Aorta (tissue), 5 donors: ENCODE results near the gene POLR2C. TPM values are rescaled to one million over a fixed set of nuclear protein-coding genes. Genes with fewer than 3 reads are reported as not detected.
"Not testable (repeated sequence)": the region's sequence is repeated elsewhere in the genome, so short reads cannot be mapped to it uniquely, and the experiment has no call there.

ENCODE experiments used
- ATAC-seq: fragments of 200-7000 bp; cut with Tn5 transposase; one replicate; pipeline ENCODE4 v1.9.1; 2022; ENCODE audit warnings: moderate library complexity; ENCODE audit not compliant: low FRiP score
- DNase-seq, 2 donors: peaks; one replicate each; pipeline ENCODE4 v3.0.0-alpha.2; 2020
- H3K27ac ChIP-seq, 2 donors: one replicate each; pipeline ENCODE4 v1.5.1; 2013; ENCODE audit warnings: low read length in 2 of 2, mild to moderate bottlenecking in 2 of 2, moderate library complexity in 2 of 2, control low read depth in 1 of 2, inconsistent platforms in 1 of 2, low read depth in 1 of 2
- H3K27me3 ChIP-seq, 2 donors: one replicate each; pipeline ENCODE4 v1.6.1; 2013; ENCODE audit warnings: control low read depth in 1 of 2, low read length in 1 of 2, mild to moderate bottlenecking in 1 of 2, moderate library complexity in 1 of 2; ENCODE audit not compliant: insufficient read depth in 2 of 2, control insufficient read depth in 1 of 2
- H3K36me3 ChIP-seq, 2 donors: one replicate each; pipeline ENCODE4 v1.6.1; 2013; ENCODE audit warnings: control low read depth in 1 of 2, low read length in 1 of 2, mild to moderate bottlenecking in 1 of 2; ENCODE audit not compliant: insufficient read depth in 2 of 2, control insufficient read depth in 1 of 2
- H3K4me1 ChIP-seq, 2 donors: one replicate each; pipeline ENCODE4 v1.6.1; 2013; ENCODE audit warnings: low read length in 2 of 2, control low read depth in 1 of 2, mild to moderate bottlenecking in 1 of 2, moderate library complexity in 1 of 2; ENCODE audit not compliant: insufficient read depth in 2 of 2, control insufficient read depth in 1 of 2
- H3K4me3 ChIP-seq, 2 donors: one replicate each; pipeline ENCODE4 v1.5.1; 2013; ENCODE audit warnings: low read length in 2 of 2, control low read depth in 1 of 2, mild to moderate bottlenecking in 1 of 2
- H3K9me3 ChIP-seq: one replicate; pipeline ENCODE4 v1.6.1; 2013; ENCODE audit warnings: mild to moderate bottlenecking, low read length; ENCODE audit not compliant: control insufficient read depth
- WGBS, 2 donors: extraction: QIAGEN DNeasy Blood & Tissue Kit; methylation state at CpG; one replicate each; pipeline ENCODE4 v1.1.7; 2013; 5-methylcytosine and 5-hydroxymethylcytosine counted together
- intact Hi-C, 2 donors: fragments of 100-400 bp; cut with DNase I; formaldehyde crosslinking; loops; one replicate each; pipeline versions ENCODE4 v1.14.2 to v1.15.0; 2022
- polyA plus RNA-seq, 2 donors: library from polyadenylated mRNA; stranded (reverse); fragments of 200-250 nt; gene quantifications; one replicate each; pipeline ENCODE4 v1.2.3, GENCODE V29; 2013
- total RNA-seq, 2 donors: library from RNA; stranded (reverse); fragmentation: NEBNext Ultra II Directional; extraction: Animal tissue kit (Norgen Biotek cat#: 25700); gene quantifications; one replicate each; pipeline ENCODE4 v1.2.1, GENCODE V29; 2021
- donor health status: healthy with polysubstance abuse.
- donor health status: Bipolar disorder and iron deficiency.
- donor health status: DM: no; HTN: no; CAD: no.
- donor health status: DM: no; HTN: no; CAD: no.
- donor health status: DM: yes; HTN: yes; CAD: no.

Gene POLR2C
- total and polyA plus RNA-seq, 4 donors = 43.8 to 55.3 (median 49.5) TPM

DNA sequence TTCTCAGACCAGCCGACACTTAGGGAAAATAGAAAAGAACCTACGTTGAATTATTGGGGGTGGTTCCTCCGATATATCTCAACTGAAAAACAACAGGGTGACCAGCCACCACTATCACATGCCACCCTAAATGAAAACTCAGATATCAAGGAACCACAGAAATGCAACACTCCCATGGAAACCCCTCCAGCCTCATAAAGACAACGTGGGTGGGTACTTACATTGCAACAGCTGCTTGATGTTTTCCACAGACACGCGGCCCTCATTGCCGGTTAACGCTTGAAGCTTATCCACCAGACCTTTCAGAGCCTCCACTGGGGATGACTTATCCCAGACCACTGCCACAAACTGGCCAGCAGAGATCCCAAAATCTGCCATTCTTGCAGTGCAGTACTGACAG is 21.9 kb upstream of the POLR2C start:
- not testable (repeated sequence) for H3K36me3 ChIP-seq, H3K4me3 ChIP-seq, H3K27me3 ChIP-seq, ATAC-seq, DNase-seq, H3K27ac ChIP-seq, H3K9me3 ChIP-seq, H3K4me1 ChIP-seq
- WGBS, 2 donors = 73 to 98% methylated on average over 8 of the region's 8 CpGs
- intact Hi-C loops = loop anchor here in 1 of 2 donors (5.0 kb wide), 1 partner anchor 77 kb away; no protein-coding TSS in a partner anchor

DNA sequence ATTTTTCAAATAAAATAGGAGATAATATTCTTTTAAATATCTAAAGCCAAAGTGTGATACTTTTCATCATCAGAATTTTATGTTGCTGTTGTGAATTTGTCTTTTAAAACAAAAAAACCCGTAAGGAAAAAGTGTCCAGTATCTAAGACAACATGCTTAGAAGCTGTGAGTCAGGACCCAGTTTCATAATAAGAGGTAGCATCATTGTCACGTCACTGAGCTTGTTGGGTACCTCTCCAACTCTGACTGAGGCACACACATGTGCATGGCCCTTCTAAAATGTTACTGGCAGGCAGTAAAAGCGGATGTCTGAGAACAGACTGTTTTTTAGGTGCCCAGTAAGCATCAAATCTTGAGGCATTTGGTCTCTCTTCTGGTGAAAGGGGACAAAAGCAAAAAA is 17.8 kb upstream of the POLR2C start:
- intact Hi-C loops = loop anchor here in 1 of 2 donors (5.0 kb wide), 1 partner anchor 73 kb away; no protein-coding TSS in a partner anchor
- WGBS, 2 donors = 29 to 39% methylated on average over 3 of the region's 3 CpGs
- DNase-seq (no peak), ATAC-seq (no peak)
- Histone ChIP-seq H3K27ac (no peak overlapping the region), H3K4me3 (no peak overlapping the region), H3K4me1 (no peaks in the 10 kb centered on the region), H3K27me3 (no peaks in the 10 kb centered on the region), H3K36me3 (peaks cover 0 to 2% of the 10 kb centered on the region in 2 donors), H3K9me3 (no peaks in the 10 kb centered on the region)

DNA sequence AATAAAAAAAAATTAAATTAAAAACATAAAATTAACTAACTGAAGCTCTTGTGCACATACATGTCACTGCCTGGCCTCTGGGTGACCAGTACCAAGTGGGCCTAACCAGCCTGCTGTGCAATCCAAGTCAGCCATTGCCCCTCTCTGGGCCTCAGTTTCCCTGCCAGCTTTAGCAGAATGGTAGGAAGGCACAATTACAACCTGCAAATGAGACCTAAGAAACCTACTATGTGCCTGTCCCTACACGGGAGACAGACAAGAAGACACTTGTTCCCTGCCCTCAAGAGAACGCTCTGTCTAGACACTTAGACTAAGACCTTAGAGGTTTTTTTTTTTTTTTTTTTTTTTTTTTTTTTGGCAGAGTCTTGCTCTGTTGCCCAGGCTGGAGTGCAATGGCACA is 17.0 kb upstream of the POLR2C start:
- no peaks in the 10 kb centered on the region for H3K9me3 ChIP-seq
- no peak overlapping the region for H3K27ac ChIP-seq
- no peaks in the 10 kb centered on the region for H3K4me1 ChIP-seq
- no peaks in the 10 kb centered on the region for H3K27me3 ChIP-seq
- 95 to 100% methylated on average over 2 of the region's 2 CpGs for WGBS, 2 donors
- H3K36me3 ChIP-seq = peaks cover 0 to 2% of the 10 kb centered on the region in 2 donors
- DNase-seq (no peak), ATAC-seq (no peak)
- intact Hi-C loops = no loop called here
- no peak overlapping the region for H3K4me3 ChIP-seq

DNA sequence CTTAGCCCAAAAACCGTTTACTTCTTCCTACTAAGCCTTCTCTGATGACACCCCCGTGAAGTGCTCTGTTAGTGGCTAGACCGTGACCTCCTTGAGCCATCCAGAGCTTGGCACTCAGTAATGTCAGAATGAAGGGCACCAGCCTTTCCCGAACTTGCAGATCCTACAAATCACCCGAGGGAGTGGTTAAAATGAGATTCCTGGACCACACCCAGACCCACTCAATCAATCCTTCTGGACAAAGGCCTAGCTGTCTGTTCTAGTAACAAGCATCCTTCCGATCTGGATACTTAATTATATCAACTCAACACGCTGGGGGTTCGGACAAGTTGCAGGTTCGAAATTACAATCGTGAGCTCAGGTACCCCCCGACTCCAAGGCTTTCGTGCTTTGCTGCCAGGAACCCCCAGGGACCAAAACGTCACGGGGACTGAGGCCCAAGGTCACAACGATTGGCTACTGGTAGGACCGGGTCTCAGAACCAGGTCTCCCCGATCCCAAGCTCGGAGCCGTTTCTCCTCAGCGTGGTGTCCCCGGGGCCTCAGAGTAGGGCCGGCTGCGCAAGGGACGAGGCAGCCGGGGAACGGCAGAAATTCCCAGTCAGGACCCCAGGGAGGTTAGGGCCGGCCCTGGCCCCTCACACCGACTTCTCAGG is 15.8 kb upstream of the POLR2C start:
- H3K9me3 ChIP-seq = no peaks in the 10 kb centered on the region
- peak overlapping the region; percentile 67 to 88 for H3K4me3 ChIP-seq
- no peaks in the 10 kb centered on the region for H3K36me3 ChIP-seq
- DNase-seq = peak; percentile 70 to 81
- ATAC-seq = peak; percentile 61
- intact Hi-C loops = loop anchor here in 1 of 2 donors (2.0 kb wide), 1 partner anchor 40 kb away; the partner anchor contains the start of gene DOK4
- peak overlapping the region in 1 of 2 donors; percentile 60 for H3K27ac ChIP-seq
- H3K27me3 ChIP-seq = no peaks in the 10 kb centered on the region
- no peaks in the 10 kb centered on the region for H3K4me1 ChIP-seq
- WGBS, 2 donors = 2% methylated on average over 28 of the region's 28 CpGs

DNA sequence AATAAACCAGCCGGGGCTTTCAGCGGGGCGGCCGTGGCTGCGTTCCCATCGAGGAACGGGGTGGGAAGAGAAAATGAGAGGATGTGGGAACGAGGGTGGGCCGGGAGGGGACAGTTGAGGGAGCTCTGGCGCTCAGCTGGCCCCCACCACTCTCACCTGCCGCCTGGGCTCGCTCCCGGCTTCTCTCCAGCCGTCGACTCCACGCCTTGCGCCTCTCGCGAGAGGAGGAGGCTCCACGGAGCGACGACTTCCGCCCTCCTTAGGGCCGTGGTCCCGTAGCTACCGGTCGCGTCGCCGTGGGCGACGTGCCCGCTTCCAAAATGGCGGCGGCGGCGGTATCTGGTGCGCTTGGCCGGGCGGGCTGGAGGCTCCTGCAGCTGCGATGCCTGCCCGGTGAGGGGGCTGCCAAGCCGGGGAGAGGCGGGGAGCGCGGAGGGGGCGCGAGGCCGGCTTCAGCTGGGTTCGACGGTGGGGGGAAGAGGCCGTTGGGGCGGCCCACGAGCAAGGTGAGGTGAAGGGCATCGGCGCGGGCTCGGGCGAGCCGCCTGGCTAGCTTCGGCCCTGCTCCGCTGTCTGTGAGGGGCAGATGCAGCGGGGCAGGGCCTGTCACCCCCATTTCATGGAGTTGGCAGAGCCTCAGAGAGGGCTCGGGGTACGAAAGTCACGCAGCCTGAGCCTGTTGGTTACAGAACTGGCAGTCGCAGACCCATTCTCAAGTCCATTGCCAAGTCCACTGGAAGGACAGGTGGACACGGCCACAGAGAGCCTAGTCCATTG is 15.1 kb upstream of the POLR2C start, which contains the start of the genes CIAPIN1 and COQ9:
TSS of gene CIAPIN1 (minus strand) at position 200 of the 777 bp plus-strand sequence. CDS start 6,457 bp downstream, outside the sequence.
TSS of gene COQ9 (plus strand) at position 294 of the 777 bp plus-strand sequence. CDS start at position 321, 27 bp downstream.
- ATAC-seq = peak; percentile 98
- Histone ChIP-seq H3K36me3 (no peaks in the 10 kb centered on the region), H3K4me3 (peak within 1 kb of the TSS; percentile 68 to 88), H3K27me3 (no peaks in the 10 kb centered on the region), H3K4me1 (no peaks in the 10 kb centered on the region), H3K27ac (peak within 1 kb of the TSS; percentile 2 to 60), H3K9me3 (no peaks in the 10 kb centered on the region)
- intact Hi-C loops = loop anchor here in 1 of 2 donors (2.0 kb wide), 1 partner anchor 39 kb away; the partner anchor contains the start of gene DOK4
- 0 to 1% methylated on average over 61 to 68 of the region's 68 CpGs for WGBS, 2 donors
- DNase-seq = peak; percentile 97 to 99

DNA sequence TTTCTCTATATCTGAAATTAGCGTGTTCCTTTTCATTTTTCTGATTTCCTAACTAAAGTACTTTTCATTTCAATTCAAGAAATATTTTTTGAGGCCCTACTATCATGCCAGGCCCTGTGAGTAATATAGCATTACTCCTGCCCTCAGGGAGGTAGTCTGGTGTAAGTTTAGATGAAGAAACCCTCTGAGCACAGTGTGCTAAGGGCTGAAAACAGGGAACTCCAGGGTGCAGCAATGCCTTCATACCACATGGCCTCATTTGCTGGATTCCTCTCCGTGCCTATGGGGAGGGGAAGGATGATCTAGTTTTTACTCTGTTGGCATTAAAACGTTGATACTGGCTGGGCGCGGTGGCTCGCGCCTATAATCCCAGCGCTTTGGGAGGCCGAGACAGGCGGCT is 10.5 kb upstream of the POLR2C start:
- H3K36me3 ChIP-seq = peaks cover 3 to 10% of the 10 kb centered on the region in 2 donors
- DNase-seq = no peak
- H3K27ac ChIP-seq = no peak overlapping the region
- H3K4me3 ChIP-seq = no peak overlapping the region
- intact Hi-C loops = no loop called here
- WGBS, 2 donors = 94 to 95% methylated on average over 10 of the region's 10 CpGs
- H3K9me3 ChIP-seq = no peaks in the 10 kb centered on the region
- H3K27me3 ChIP-seq = no peaks in the 10 kb centered on the region
- no peak for ATAC-seq
- H3K4me1 ChIP-seq = no peaks in the 10 kb centered on the region

DNA sequence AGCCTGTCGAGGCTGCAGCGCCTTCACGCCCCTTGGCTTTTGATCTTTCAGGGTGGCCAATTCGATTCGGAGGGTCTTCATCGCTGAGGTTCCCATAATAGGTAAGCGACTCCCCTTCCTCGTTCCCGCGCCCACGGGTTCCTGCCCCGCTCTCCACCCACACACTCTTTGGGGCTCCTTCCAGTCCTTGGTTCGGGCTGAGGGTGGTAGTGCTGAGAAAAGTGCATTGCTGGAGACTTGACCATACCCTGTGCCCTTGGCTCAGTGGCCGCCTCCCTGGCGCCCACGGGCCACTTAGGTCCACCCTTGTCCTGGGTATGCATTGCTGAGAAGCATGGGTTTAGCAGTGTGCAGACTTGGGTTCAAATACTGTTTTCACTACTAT is 491 bp downstream of the POLR2C start:
- 1 to 2% methylated on average over 16 of the region's 16 CpGs for WGBS, 2 donors
- H3K27me3 ChIP-seq = no peaks in the 10 kb centered on the region
- no peak overlapping the region for H3K27ac ChIP-seq
- intact Hi-C loops = loop anchor here (2.0 to 5.0 kb wide), 3 partner anchors 24 to 56 kb away; partner anchors contain the start of gene DOK4 (in 1 of the 2)
- peaks cover 0 to 11% of the 10 kb centered on the region in 2 donors for H3K36me3 ChIP-seq
- peaks cover 0 to 3% of the 10 kb centered on the region in 2 donors for H3K4me1 ChIP-seq
- H3K4me3 ChIP-seq = peak overlapping the region; percentile 70 to 83
- ATAC-seq (peak; percentile 23), DNase-seq (no peak)
- H3K9me3 ChIP-seq = no peaks in the 10 kb centered on the region

DNA sequence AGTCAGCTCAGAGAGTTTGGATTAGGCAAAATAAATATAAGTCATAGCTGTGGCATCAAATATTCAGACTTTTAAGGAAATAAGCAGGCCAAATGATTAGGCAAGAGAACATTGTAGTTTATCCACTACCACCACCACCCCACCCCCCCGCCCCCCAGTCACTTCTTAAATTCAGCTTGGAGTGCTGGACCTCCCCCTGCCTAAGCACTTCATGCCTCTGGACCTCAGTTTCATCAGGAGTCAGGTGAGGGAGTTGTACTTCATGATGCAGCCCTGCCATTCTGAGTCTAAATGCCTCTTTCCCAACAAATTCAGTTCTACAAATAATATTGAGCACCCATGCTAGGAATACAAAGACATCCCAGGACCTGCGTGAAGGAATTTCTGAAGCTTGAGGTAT is 2.0 kb downstream of the POLR2C start:
- no peaks in the 10 kb centered on the region for H3K9me3 ChIP-seq
- DNase-seq (peak in 1 of 2 donors; percentile 3), ATAC-seq (no peak)
- H3K4me3 ChIP-seq = no peak overlapping the region
- H3K4me1 ChIP-seq = peaks cover 0 to 3% of the 10 kb centered on the region in 2 donors
- WGBS, 2 donors = 75 to 89% methylated on average over 2 of the region's 2 CpGs
- peaks cover 0 to 5% of the 10 kb centered on the region in 2 donors for H3K36me3 ChIP-seq
- intact Hi-C loops = loop anchor here in 1 of 2 donors (5.0 kb wide), 1 partner anchor 53 kb away; no protein-coding TSS in a partner anchor
- no peaks in the 10 kb centered on the region for H3K27me3 ChIP-seq
- H3K27ac ChIP-seq = no peak overlapping the region
